Activated T-helper 2 cell treated with anti-CD3 and anti-CD28 coated beads, Interferon-gamma antibody, Interleukin-2, Interleukin-4, amounts not matched to agents 10 μg/mL and 5 μg/mL and 100 μg/mL, durations not matched to agents 14 hours and 24 hours and 36 hours (primary cell): ENCODE data around the gene NPAS3. TPM values are rescaled to one million over a fixed set of nuclear protein-coding genes. Genes with fewer than 3 reads are reported as not detected.

Experiments used
- DNase-seq: peaks from one replicate; pipeline ENCODE4 v3.0.0; 2021; ENCODE audit warnings: low spot score
- H3K27ac Mint-ChIP-seq: one replicate; pipeline ENCODE4 v1.8.0; 2021; ENCODE audit warnings: mixed read lengths
- H3K27me3 Mint-ChIP-seq: one replicate; pipeline ENCODE4 v1.8.0; 2021; ENCODE audit warnings: low read depth, mixed read lengths
- H3K36me3 Mint-ChIP-seq: one replicate; pipeline ENCODE4 v1.8.0; 2021; ENCODE audit warnings: low read depth, mixed read lengths
- H3K4me1 Mint-ChIP-seq: one replicate; pipeline ENCODE4 v1.8.0; 2021; ENCODE audit warnings: low read depth, mixed read lengths
- H3K4me3 Mint-ChIP-seq: one replicate; pipeline ENCODE4 v1.8.0; 2021; ENCODE audit warnings: low read depth, mild to moderate bottlenecking, moderate library complexity, mixed read lengths
- H3K9me3 Mint-ChIP-seq: one replicate; pipeline ENCODE4 v1.8.0; 2021; ENCODE audit warnings: mixed read lengths
- intact Hi-C: fragments of 100-400 bp; cut with micrococcal nuclease; formaldehyde crosslinking; loops from one replicate; pipeline ENCODE4 v1.15.1; 2023
- total RNA-seq: library from RNA; stranded (reverse); gene quantifications from 2 replicates; pipeline ENCODE4 v1.2.3, GENCODE V29; 2022

The NPAS3 gene
- total RNA-seq, 1 donor from 2014 or later, result not detected

- H3K36me3 Mint-ChIP-seq, result no peaks in the 10 kb centered on the region
- intact Hi-C loops, result no loop called here
- H3K4me3 Mint-ChIP-seq, result no peak overlapping the region
- H3K4me1 Mint-ChIP-seq, result no peaks in the 10 kb centered on the region
- no peak overlapping the region for H3K27ac Mint-ChIP-seq
- DNase-seq, result no peak
- no peaks in the 10 kb centered on the region for H3K9me3 Mint-ChIP-seq
- H3K27me3 Mint-ChIP-seq, result no peaks in the 10 kb centered on the region
Measured at GRCh38 chr14:33237115-33237740, 298.5 kb downstream of the NPAS3 start.

- Mint-ChIP-seq H3K9me3 (no peaks in the 10 kb centered on the region), H3K36me3 (no peaks in the 10 kb centered on the region), H3K4me3 (no peak overlapping the region), H3K27ac (no peak overlapping the region), H3K27me3 (no peaks in the 10 kb centered on the region), H3K4me1 (no peaks in the 10 kb centered on the region)
- intact Hi-C loops, result no loop called here
- no peak for DNase-seq
Measured at GRCh38 chr14:33239465-33239864, 300.8 kb downstream of the NPAS3 start.

- DNase-seq, result no peak
- no peaks in the 10 kb centered on the region for H3K9me3 Mint-ChIP-seq
- H3K4me3 Mint-ChIP-seq, result no peak overlapping the region
- intact Hi-C loops, result no loop called here
- no peak overlapping the region for H3K27ac Mint-ChIP-seq
- H3K4me1 Mint-ChIP-seq, result no peaks in the 10 kb centered on the region
- H3K36me3 Mint-ChIP-seq, result no peaks in the 10 kb centered on the region
- no peaks in the 10 kb centered on the region for H3K27me3 Mint-ChIP-seq
Measured at GRCh38 chr14:33240466-33240865, 301.8 kb downstream of the NPAS3 start.

GRCh38 chr14:33241331-33241730 is 302.7 kb downstream of the NPAS3 start:
- intact Hi-C loops, result no loop called here
- H3K27ac Mint-ChIP-seq, result no peak overlapping the region
- H3K4me3 Mint-ChIP-seq, result no peak overlapping the region

GRCh38 chr14:33249233-33249820 is 310.6 kb downstream of the NPAS3 start:
- intact Hi-C loops, result no loop called here
- no peaks in the 10 kb centered on the region for H3K36me3 Mint-ChIP-seq
- peaks cover 7% of the 10 kb centered on the region for H3K9me3 Mint-ChIP-seq
- no peak for DNase-seq
- H3K27ac Mint-ChIP-seq, result no peak overlapping the region
- no peaks in the 10 kb centered on the region for H3K27me3 Mint-ChIP-seq
- H3K4me1 Mint-ChIP-seq, result no peaks in the 10 kb centered on the region
- no peak overlapping the region for H3K4me3 Mint-ChIP-seq

More at GRCh38 chr14:33241331-33241730, 302.7 kb downstream of the NPAS3 start:
- DNase-seq, result no peak
- H3K9me3 Mint-ChIP-seq, result no peaks in the 10 kb centered on the region
- H3K36me3 Mint-ChIP-seq, result no peaks in the 10 kb centered on the region
- H3K27me3 Mint-ChIP-seq, result no peaks in the 10 kb centered on the region
- H3K4me1 Mint-ChIP-seq, result no peaks in the 10 kb centered on the region

GRCh38 chr14:33250963-33251362 is 312.3 kb downstream of the NPAS3 start:
- Mint-ChIP-seq H3K4me1 (no peaks in the 10 kb centered on the region), H3K9me3 (peaks cover 11% of the 10 kb centered on the region), H3K4me3 (no peak overlapping the region), H3K27me3 (no peaks in the 10 kb centered on the region), H3K36me3 (no peaks in the 10 kb centered on the region), H3K27ac (no peak overlapping the region)
- intact Hi-C loops, result no loop called here
- DNase-seq, result no peak

GRCh38 chr14:33254342-33254741 is 315.7 kb downstream of the NPAS3 start:
- no peaks in the 10 kb centered on the region for H3K36me3 Mint-ChIP-seq
- H3K4me1 Mint-ChIP-seq, result no peaks in the 10 kb centered on the region
- H3K9me3 Mint-ChIP-seq, result peaks cover 11% of the 10 kb centered on the region

GRCh38 chr14:33254861-33255395 is 316.2 kb downstream of the NPAS3 start:
- H3K36me3 Mint-ChIP-seq, result no peaks in the 10 kb centered on the region
- no peak overlapping the region for H3K27ac Mint-ChIP-seq
- no peaks in the 10 kb centered on the region for H3K4me1 Mint-ChIP-seq
- H3K9me3 Mint-ChIP-seq, result peaks cover 11% of the 10 kb centered on the region
- intact Hi-C loops, result no loop called here
- H3K27me3 Mint-ChIP-seq, result no peaks in the 10 kb centered on the region
- H3K4me3 Mint-ChIP-seq, result no peak overlapping the region
- DNase-seq, result no peak

More at GRCh38 chr14:33254342-33254741, 315.7 kb downstream of the NPAS3 start:
- Mint-ChIP-seq H3K4me3 (no peak overlapping the region), H3K27me3 (no peaks in the 10 kb centered on the region), H3K27ac (no peak overlapping the region)
- intact Hi-C loops, result no loop called here
- DNase-seq, result no peak

GRCh38 chr14:33257796-33258195 is 319.1 kb downstream of the NPAS3 start:
- no peak for DNase-seq
- Mint-ChIP-seq H3K4me3 (no peak overlapping the region), H3K36me3 (no peaks in the 10 kb centered on the region), H3K27ac (no peak overlapping the region), H3K27me3 (no peaks in the 10 kb centered on the region), H3K4me1 (no peaks in the 10 kb centered on the region), H3K9me3 (peaks cover 11% of the 10 kb centered on the region)
- intact Hi-C loops, result no loop called here

GRCh38 chr14:33259764-33260163 is 321.1 kb downstream of the NPAS3 start:
- H3K27me3 Mint-ChIP-seq, result no peaks in the 10 kb centered on the region
- DNase-seq, result no peak
- H3K4me1 Mint-ChIP-seq, result no peaks in the 10 kb centered on the region
- H3K4me3 Mint-ChIP-seq, result no peak overlapping the region
- intact Hi-C loops, result no loop called here
- H3K9me3 Mint-ChIP-seq, result peaks cover under 1% of the 10 kb centered on the region
- no peak overlapping the region for H3K27ac Mint-ChIP-seq
- H3K36me3 Mint-ChIP-seq, result no peaks in the 10 kb centered on the region

GRCh38 chr14:33271216-33271615 is 332.5 kb downstream of the NPAS3 start:
- Mint-ChIP-seq H3K27me3 (no peaks in the 10 kb centered on the region), H3K27ac (no peak overlapping the region), H3K36me3 (no peaks in the 10 kb centered on the region), H3K9me3 (no peaks in the 10 kb centered on the region), H3K4me3 (no peak overlapping the region), H3K4me1 (no peaks in the 10 kb centered on the region)
- intact Hi-C loops, result no loop called here
- DNase-seq, result no peak

GRCh38 chr14:33271891-33272290 is 333.2 kb downstream of the NPAS3 start:
- H3K4me1 Mint-ChIP-seq, result no peaks in the 10 kb centered on the region
- H3K9me3 Mint-ChIP-seq, result no peaks in the 10 kb centered on the region
- intact Hi-C loops, result no loop called here
- no peak overlapping the region for H3K4me3 Mint-ChIP-seq
- no peak for DNase-seq
- H3K27me3 Mint-ChIP-seq, result no peaks in the 10 kb centered on the region
- H3K36me3 Mint-ChIP-seq, result no peaks in the 10 kb centered on the region
- H3K27ac Mint-ChIP-seq, result no peak overlapping the region

GRCh38 chr14:33273978-33274377 is 335.3 kb downstream of the NPAS3 start:
- Mint-ChIP-seq H3K9me3 (no peaks in the 10 kb centered on the region), H3K4me3 (no peak overlapping the region), H3K27ac (no peak overlapping the region), H3K27me3 (no peaks in the 10 kb centered on the region), H3K36me3 (no peaks in the 10 kb centered on the region), H3K4me1 (no peaks in the 10 kb centered on the region)
- no peak for DNase-seq
- intact Hi-C loops, result no loop called here
